Right lobe of liver (tissue), 6 donors: ENCODE measurements around the gene YAP1. TPM values are rescaled to one million over a fixed set of nuclear protein-coding genes. Genes with fewer than 3 reads are reported as not detected.

Source experiments
- ATAC-seq, 4 donors: fragments of 200-7000 bp; cut with Tn5 transposase; one replicate each; pipeline ENCODE4 v1.9.1; 2020; ENCODE audit warnings: mild to moderate bottlenecking in 4 of 4, moderate library complexity in 4 of 4
- DNase-seq, 3 donors: peaks; one replicate each; pipeline ENCODE4 v3.0.0-alpha.2; 2020
- H3K27ac ChIP-seq, 3 donors: fragments of 200-600 bp; one replicate each; pipeline ENCODE4 v1.8.0; 2022
- H3K27me3 ChIP-seq, 2 donors: fragments of 200-600 bp; one replicate each; pipeline ENCODE4 v1.8.0; 2022
- H3K36me3 ChIP-seq, 4 donors: fragments of 200-600 bp; sonication (generic) in 1 of 4; one replicate each; pipeline versions ENCODE4 v1.5.1 to v1.8.0; 2017 to 2022; ENCODE audit warnings: control low read depth in 1 of 4
- H3K4me1 ChIP-seq, 4 donors: fragments of 200-600 bp; sonication (generic) in 1 of 4; one replicate each; pipeline versions ENCODE4 v1.5.1 to v1.8.0; 2017 to 2022; ENCODE audit warnings: control low read depth in 1 of 4
- H3K4me3 ChIP-seq, 3 donors: fragments of 200-600 bp; one replicate each; pipeline ENCODE4 v1.8.0; 2022
- H3K9me3 ChIP-seq, 4 donors: fragments of 200-600 bp; sonication (generic) in 1 of 4; one replicate each; pipeline versions ENCODE4 v1.5.1 to v1.8.0; 2017 to 2022; ENCODE audit warnings: control low read depth in 1 of 4
- CTCF ChIP-seq, 4 donors: fragments of 200-600 bp in 3 of 4; fragments of 450-650 bp in 1 of 4; IDR thresholded peaks; one replicate each; pipeline versions ENCODE4 v1.5.1 to v1.8.0; 2016 to 2022; ENCODE audit warnings: antibody characterized with exemption in 4 of 4, mild to moderate bottlenecking in 2 of 4
- POLR2A ChIP-seq: fragments of 450-650 bp; IDR thresholded peaks from one replicate; pipeline ENCODE4 v1.6.1; 2017; ENCODE audit warnings: antibody characterized with exemption, mild to moderate bottlenecking
- WGBS: methylation state at CpG from one replicate; pipeline ENCODE4 v1.1.6; 2018; ENCODE audit warnings: low coverage, low lambda C conversion rate; ENCODE audit not compliant: insufficient coverage; ENCODE audit errors: missing lambda C conversion rate; 5-methylcytosine and 5-hydroxymethylcytosine counted together
- intact Hi-C, 2 donors: fragments of 100-400 bp; cut with DNase I; formaldehyde crosslinking; loops; one replicate each; pipeline versions ENCODE4 v1.11.2 to v1.14.1; 2022
- total RNA-seq, 6 experiments: library from RNA; depleted of rRNA in 2 of 6; stranded (reverse); fragments of >200 nt in 2 of 6; fragmentation: NEBNext Ultra II Directional in 3 of 6; extraction: Animal tissue kit (Norgen Biotek cat#: 25700) in 3 of 6; gene quantifications; one replicate each; pipeline versions ENCODE4 v1.1.0 to v1.2.4, GENCODE V29; 2016 to 2023
- donor health status: DM: no; HTN: yes; CAD: no.
- donor health status: DM: no; HTN: no; CAD: no.
- donor health status: DM: no; HTN: no; CAD: no.
- donor health status: DM: no; HTN: yes; CAD: no.
- donor health status: DM: no; HTN: yes; CAD: no.

YAP1 gene
- total RNA-seq, 6 experiments from 2014 or later, result 17.9 to 60.5 (median 36.3) TPM

- 92% methylated on average over 3 of the region's 3 CpGs for WGBS
- intact Hi-C loops, result no loop called here
- no peak overlapping the region for H3K4me3 ChIP-seq
- ATAC-seq (no peak), DNase-seq (no peak)
- TF ChIP-seq POLR2A (no peak), CTCF (IDR thresholded peaks at IDR 0.05) (no peak)
- H3K36me3 ChIP-seq, result no peaks in the 10 kb centered on the region
- H3K4me1 ChIP-seq, result peaks cover 0 to 12% (median 3%) of the 10 kb centered on the region in 4 donors
- H3K9me3 ChIP-seq, result no peaks in the 10 kb centered on the region
- H3K27me3 ChIP-seq, result no peaks in the 10 kb centered on the region
- H3K27ac ChIP-seq, result no peak overlapping the region
Measured at GRCh38 chr11:102108734-102109440, 1.4 kb upstream of the YAP1 start.

DNA sequence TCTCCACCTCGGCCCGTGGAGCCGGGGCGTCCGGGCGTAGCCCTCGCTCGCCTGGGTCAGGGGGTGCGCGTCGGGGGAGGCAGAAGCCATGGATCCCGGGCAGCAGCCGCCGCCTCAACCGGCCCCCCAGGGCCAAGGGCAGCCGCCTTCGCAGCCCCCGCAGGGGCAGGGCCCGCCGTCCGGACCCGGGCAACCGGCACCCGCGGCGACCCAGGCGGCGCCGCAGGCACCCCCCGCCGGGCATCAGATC, 439 bp downstream of the YAP1 start:
- WGBS, result no CpG with 5 or more reads among the region's 31 CpGs
- TF ChIP-seq POLR2A (no peak), CTCF (IDR thresholded peaks at IDR 0.05) (no peak)
- Histone ChIP-seq H3K4me3 (peak overlapping the region; percentile 66 to 81 (median 80)), H3K36me3 (no peaks in the 10 kb centered on the region), H3K27me3 (no peaks in the 10 kb centered on the region), H3K9me3 (no peaks in the 10 kb centered on the region), H3K4me1 (peaks cover 0 to 25% (median 8%) of the 10 kb centered on the region in 4 donors), H3K27ac (peak overlapping the region; percentile 86 to 94 (median 92))
- ATAC-seq, result peak; percentile 2 to 35 (median 8)
- no peak for DNase-seq
- intact Hi-C loops, result no loop called here

DNA sequence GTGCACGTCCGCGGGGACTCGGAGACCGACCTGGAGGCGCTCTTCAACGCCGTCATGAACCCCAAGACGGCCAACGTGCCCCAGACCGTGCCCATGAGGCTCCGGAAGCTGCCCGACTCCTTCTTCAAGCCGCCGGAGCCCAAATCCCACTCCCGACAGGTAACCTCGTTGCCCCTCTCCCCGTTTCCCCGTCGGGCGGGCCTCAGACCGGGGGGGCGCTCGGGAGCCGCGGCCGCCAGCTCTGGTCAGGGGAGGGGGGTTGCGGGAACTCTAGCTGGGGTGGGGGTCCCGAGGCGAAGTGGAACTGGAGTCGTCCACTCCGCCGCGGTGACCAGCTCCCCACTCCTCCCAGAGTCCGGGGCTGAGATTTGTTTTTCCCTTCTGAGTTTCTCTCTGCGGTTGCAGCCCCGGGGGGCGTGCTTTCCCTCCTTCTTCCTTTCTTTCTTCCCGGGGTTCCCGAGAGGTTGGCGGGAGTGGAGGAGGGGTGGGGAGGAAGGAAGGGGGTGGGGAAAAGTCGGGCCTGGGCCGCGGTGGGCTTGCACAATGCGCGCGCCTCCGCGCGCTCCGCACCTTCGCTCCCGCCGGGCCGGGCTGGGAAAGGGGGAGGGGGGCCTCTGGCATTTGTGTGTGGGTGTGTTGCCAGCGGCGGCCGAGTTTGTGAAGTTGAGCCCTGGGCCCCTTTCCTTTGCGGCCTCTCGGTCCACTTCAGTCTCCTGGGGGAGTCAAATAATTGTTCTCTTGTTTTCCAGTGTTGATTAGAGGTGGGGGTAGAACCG, 952 bp downstream of the YAP1 start:
- ATAC-seq (peak; percentile 65 to 75 (median 74)), DNase-seq (peak; percentile 79 to 86 (median 82))
- Histone ChIP-seq H3K36me3 (no peaks in the 10 kb centered on the region), H3K27ac (peak overlapping the region; percentile 86 to 94 (median 92)), H3K4me1 (peaks cover 0 to 30% (median 10%) of the 10 kb centered on the region in 4 donors), H3K9me3 (no peaks in the 10 kb centered on the region), H3K27me3 (no peaks in the 10 kb centered on the region), H3K4me3 (peak overlapping the region; percentile 66 to 81 (median 80))
- 0% methylated on average over 23 of the region's 61 CpGs for WGBS
- intact Hi-C loops, result no loop called here
- TF ChIP-seq CTCF (IDR thresholded peaks at IDR 0.05) (peak in 2 of 4 donors; percentile 7 to 19), POLR2A (no peak)

GRCh38 chr11:102111787-102112508, 1.7 kb downstream of the YAP1 start:
- peaks cover 0 to 37% (median 11%) of the 10 kb centered on the region in 4 donors for H3K4me1 ChIP-seq
- peak; percentile 34 to 58 (median 57) for DNase-seq
- peak overlapping the region; percentile 66 to 81 (median 80) for H3K4me3 ChIP-seq
- peak overlapping the region; percentile 86 to 94 (median 92) for H3K27ac ChIP-seq
- no peaks in the 10 kb centered on the region for H3K9me3 ChIP-seq
- WGBS, result 1% methylated on average over 20 of the region's 20 CpGs
- no peaks in the 10 kb centered on the region for H3K27me3 ChIP-seq
- intact Hi-C loops, result no loop called here
- H3K36me3 ChIP-seq, result no peaks in the 10 kb centered on the region
- TF ChIP-seq CTCF (IDR thresholded peaks at IDR 0.05), result no peak
- peak; percentile 37 for TF ChIP-seq POLR2A
- ATAC-seq, result peak; percentile 42 to 65 (median 56)
